GM18520 (cell line): ENCODE results near the gene ABCC5.
"Not testable (repeated sequence)": the region's sequence is repeated elsewhere in the genome, so short reads cannot be mapped to it uniquely, and the experiment has no call there.

Experiments used
- ATAC-seq: cut with Tn5 transposase; IDR thresholded peaks from one replicate; pipeline ENCODE4 v1.9.1; 2021; ENCODE audit not compliant: unreplicated experiment

Gene ABCC5

GRCh38 chr3:184017672-184018423 is at the start of gene ABCC5:
TSS of gene ABCC5 (minus strand) at chr3:184017884. CDS start at chr3:184014392, 3,492 bp downstream.
- ATAC-seq = peak; percentile 93

- ATAC-seq = no peak
Measured at GRCh38 chr3:184066211-184066610, 48.5 kb upstream of the ABCC5 start.

- no peak for ATAC-seq
Measured at GRCh38 chr3:184062637-184063036, 45.0 kb upstream of the ABCC5 start.

GRCh38 chr3:184059424-184059823 is 41.7 kb upstream of the ABCC5 start:
- no peak for ATAC-seq

- ATAC-seq = no peak
Measured at GRCh38 chr3:184058029-184058428, 40.3 kb upstream of the ABCC5 start.

DNA sequence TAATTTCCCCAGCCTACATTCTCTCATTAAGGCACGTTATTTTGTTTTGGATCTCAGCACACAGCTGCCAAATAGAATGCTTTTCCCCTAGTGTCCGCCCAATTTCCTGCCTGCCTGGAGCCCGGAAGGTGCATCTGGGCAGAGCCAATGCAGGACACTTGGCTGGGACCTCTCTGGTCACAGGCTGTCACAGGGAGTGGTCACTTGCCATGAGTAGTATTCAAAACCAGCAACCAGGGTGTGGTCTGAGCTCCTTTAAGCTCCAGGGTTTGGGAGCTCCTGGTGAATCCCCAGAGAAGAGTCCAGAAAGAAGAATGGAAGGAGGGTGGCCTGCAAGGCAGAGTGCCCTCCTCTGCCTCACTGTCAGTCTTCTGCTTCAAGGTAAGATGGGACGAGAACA is 35.1 kb upstream of the ABCC5 start, which contains the start of gene HTR3C:
HTR3C (plus strand) TSS at position 281 of the 400 bp plus-strand sequence; CDS start at position 315, 34 bp downstream.
- ATAC-seq = no peak

- no peak for ATAC-seq
Measured at GRCh38 chr3:184050217-184050847, 32.6 kb upstream of the ABCC5 start.

DNA sequence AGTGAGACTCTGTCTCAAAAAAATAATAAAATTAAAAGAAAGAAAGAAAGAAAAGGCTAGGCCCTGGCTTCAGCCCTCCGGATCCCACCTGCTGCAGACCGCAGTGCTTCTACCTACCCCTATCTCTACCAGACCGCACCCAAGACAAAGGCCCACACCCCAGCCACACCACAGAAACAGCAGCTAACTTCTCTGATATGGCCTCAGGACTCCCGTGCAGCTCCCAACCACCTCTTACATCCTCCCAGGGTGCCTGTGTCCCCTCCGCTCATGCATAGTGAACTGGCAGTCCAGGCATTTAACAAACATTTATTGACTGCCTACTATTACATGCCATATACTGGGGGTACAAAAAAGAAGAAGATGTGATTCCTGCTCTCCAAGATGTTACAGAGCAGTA is 28.3 kb upstream of the ABCC5 start:
- ATAC-seq = no peak

DNA sequence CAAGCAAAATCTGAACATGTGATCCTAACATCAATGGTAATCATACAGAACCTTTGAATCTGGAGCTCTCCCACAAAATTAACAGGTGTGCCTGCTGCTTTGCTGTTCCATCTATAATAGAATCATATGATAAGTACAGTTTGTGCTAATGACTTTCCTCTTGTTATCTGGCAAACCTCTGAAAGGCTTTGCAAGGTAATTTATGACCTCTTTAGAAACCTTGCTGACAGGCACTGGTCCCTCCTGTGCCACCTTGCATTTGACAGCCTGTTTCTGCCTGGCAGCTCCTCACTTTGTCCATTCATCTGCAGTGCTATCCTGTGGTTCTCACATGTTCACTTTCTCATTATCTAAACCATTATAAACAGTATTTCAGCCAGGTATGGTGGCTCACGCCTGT is 24.9 kb upstream of the ABCC5 start:
- no peak for ATAC-seq

DNA sequence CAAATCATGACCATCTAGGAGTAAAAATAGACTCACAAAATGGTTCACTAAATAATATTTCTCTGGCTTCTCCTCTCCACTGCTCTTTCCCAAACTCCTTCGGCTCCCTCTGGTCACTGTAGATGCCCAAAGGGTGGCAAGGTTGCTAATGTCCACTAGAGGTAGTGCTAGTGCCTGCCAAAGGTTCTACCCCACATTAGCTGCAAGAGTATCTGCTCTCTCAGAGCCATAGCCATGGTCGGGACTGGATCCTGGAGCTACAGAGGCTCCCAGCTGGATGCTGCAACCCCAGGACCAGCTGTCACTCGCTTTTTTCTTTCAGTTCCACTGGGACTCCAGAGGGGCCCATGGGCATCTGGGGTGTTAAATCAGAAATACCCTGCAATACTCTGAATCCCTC is 22.3 kb upstream of the ABCC5 start:
- no peak for ATAC-seq

DNA sequence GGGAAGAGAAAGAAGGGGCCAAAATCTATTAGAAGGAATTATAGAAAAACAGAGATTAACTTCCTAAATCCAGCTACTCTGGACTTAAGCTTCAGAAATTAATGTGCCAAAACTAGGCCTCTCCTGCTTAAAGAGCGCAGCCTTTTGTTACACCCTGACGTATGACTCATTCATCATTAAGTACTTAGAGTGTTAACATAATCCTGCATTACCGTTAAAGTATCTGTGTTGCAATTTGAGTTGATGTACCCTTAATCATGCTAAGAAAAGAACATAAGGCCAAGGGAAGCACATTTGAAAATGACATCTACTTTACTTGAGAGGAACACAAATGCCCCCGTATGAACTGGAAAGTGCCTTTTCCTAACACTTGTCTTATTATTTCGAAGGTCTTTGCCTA is 21.7 kb upstream of the ABCC5 start:
- no peak for ATAC-seq

DNA sequence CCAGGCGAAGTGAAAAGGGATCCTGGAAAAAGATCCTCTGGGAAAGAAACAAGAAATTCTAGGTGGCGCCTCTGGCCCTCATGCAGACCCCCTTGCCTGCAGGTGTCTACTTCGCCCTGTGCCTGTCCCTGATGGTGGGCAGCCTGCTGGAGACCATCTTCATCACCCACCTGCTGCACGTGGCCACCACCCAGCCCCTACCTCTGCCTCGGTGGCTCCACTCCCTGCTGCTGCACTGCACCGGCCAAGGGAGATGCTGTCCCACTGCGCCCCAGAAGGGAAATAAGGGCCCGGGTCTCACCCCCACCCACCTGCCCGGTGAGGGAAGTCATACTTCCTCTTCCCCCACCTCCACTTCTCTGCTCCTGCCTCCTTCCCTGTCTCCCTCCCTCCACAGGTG is 20.6 kb upstream of the ABCC5 start:
- ATAC-seq = not testable (repeated sequence)

- ATAC-seq = no peak
Measured at GRCh38 chr3:184037816-184038215, 20.1 kb upstream of the ABCC5 start.

- no peak for ATAC-seq
Measured at GRCh38 chr3:184031187-184031792, 13.6 kb upstream of the ABCC5 start, which contains the start of gene HTR3D. TSS of gene HTR3D (plus strand) at chr3:184031742. CDS start at chr3:184031742, 0 bp downstream.

- ATAC-seq = no peak
Measured at GRCh38 chr3:184030536-184030935, 12.9 kb upstream of the ABCC5 start.

GRCh38 chr3:184029443-184029842 is 11.8 kb upstream of the ABCC5 start:
- no peak for ATAC-seq

GRCh38 chr3:184028275-184028890 is 10.7 kb upstream of the ABCC5 start:
- ATAC-seq = not testable (repeated sequence)

DNA sequence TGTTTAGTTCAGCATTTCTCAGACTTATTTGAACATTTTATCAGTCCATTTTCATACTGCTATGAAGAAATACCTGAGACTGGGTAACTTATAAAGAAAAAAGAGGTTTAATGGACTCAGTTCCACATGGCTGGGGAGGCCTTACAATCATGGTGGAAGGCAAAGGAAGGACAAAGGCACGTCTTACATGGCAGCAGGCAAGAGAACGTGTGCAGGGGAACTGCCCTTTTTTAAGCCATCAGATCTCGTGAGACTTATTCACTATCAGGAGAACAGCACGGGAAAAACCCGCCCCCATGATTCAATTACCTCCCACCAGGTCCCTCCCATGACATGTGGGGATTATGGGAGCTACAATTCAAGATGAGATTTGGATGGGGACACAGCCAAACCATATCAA is 7.6 kb upstream of the ABCC5 start:
- not testable (repeated sequence) for ATAC-seq

- ATAC-seq = no peak
Measured at GRCh38 chr3:184022323-184022722, 4.6 kb upstream of the ABCC5 start.

DNA sequence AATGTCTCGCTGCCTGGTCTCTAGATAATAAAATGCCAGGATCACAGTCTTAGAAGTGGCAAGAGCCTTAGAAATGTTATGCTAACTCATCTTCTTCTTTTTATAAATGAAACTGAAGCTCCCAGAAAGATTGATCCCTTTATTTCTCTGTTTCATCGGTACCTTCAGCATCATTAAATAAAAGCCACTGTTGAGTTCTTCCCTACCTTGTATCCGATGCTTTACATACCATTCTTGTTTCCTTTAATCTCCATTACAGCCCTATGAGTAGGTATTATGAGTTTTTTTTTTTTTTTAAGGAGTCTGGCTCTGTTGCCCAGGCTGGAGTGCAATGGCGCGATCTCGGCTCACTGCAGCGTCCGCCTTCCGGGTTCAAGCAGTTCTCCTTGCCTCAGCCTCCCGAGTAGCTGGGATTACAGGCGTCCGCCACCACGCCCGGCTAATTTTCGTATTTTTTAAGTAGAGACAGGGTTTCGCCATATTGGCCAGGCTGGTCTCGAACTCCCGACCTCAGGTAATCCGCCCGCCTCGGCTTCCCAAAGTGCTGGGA is 815 bp upstream of the ABCC5 start:
- ATAC-seq = no peak
